NCI-H1105 treated with DMSO at 0.1 percent for 48 hours (cell line): Measurements from ENCODE around the gene DHRS12.

ENCODE experiments used
- DNase-seq: peaks from one replicate; lab custom pipeline; 2025; lab: John Stamatoyannopoulos, UW

Gene DHRS12

DNA sequence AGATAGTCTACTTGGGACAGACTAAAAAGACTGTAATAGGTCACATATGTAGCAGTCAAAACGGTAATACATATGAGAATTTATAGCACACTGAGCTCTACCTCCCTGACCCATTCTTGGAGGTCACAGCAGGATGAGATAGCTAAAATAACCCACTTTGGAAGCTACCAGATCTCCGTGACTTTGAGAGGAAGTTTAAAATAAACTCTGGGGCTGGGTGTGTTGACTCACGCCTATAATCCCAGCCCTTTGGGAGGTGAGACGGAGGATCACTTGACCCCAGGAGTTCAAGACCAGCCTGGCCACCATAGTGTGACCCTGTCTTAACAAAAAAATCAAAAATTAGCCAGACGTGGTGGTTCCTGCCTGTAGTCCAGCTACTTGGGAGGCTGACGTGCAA is 45.3 kb downstream of the DHRS12 start:
- DNase-seq, result no peak

DNA sequence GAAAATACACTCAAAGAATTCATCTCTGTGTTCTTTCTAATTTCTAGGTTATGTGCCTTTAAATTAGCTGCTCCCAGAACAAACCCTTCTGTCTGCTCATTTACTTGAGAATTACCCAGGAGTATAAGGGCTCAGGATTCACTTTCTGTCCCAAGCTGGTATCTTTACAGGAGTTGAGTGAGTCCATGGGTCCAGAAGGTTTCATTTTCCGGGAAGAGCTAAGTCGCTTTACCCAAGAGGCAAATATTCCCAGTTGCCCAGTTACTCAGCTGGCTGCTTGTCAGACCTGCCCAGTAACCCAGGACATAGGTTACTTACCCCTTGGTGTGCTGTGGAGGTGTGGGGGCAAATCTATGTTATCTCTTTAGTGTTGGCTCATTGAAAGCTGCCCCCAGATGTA is 47.3 kb downstream of the DHRS12 start:
- no peak for DNase-seq

DNA sequence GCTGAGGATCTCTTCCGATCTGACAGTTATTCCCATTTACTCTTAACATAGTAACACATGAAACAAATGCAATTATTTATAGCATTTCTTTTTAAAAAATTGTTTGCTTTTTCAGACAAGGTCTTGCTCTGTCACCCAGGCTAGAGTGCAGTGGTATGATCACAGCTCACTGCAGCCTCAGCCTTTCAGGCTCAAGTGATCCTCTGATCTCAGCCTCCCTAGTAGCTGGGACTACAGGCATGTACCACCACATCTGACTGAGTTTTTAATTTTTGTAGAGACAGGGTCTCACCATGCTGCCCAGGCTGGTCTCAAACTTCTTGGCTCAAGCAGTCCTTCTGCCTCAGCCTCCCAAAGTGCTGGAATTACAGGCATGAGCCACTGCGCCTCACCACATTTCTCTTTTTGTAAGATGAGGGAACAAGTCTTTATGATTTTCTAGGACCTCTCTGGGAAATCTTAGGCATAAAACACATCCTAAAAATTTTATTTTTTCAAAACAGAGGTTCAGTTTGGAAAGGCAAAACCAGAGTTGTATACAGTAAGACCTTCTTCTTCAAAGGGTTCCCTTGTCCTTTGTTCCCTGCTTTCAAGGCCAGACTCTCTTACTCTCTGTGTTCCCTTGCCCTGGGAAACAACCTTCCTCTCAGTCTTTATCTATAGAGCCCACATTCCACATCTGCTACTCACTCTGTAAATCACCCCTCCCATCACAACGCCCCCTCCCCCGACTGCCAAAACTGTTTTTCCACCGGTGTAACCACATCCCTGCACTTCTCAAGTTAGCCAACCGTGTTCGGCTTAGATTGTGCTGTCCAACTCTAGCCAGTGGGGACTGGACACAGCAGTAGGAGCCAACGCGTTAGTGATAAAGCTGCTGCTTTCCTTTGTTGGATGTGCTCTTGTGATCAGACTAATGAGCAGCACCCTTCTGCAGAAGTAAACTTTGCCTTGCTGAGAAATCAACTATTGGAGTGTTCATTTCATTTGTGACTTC is 56.2 kb downstream of the DHRS12 start:
- DNase-seq, result no peak

DNA sequence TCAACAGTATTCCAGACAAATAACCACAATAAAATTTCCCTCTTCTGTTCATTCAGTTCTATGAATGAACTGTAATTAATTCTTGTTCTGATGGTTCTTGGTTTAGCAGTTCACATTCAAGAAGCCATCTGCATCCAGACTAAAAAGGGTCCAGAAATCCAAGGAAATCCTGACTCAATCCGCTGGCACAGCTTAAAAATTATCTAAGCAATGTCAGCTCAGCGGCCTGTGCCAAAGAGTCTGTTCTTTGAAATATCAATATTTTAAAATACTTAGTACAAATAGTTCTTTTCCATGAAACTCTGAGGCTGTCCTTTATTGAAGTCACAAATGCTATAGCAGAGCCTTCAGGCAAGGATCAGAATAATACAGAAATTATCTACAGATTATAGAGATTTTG is 57.2 kb downstream of the DHRS12 start:
- no peak for DNase-seq

DNA sequence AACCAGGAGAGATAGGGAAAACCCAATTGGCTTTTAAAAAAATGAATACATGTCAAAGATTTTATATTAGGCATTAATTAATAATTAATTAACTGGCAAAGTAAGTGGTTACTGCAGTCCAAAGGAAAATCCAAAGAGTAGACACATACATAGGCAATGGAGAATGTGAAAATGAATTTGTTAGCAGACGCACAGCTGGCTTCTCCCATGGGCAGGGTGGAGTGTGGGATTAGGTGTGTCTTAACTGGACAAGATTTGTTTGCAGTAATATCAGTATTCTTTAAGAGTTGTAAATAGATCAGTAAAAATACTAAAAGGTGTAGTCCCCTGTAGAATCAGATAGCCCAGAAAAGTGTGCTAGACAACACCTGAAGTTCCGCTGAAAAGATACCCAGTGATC is 58.7 kb downstream of the DHRS12 start:
- no peak for DNase-seq

DNA sequence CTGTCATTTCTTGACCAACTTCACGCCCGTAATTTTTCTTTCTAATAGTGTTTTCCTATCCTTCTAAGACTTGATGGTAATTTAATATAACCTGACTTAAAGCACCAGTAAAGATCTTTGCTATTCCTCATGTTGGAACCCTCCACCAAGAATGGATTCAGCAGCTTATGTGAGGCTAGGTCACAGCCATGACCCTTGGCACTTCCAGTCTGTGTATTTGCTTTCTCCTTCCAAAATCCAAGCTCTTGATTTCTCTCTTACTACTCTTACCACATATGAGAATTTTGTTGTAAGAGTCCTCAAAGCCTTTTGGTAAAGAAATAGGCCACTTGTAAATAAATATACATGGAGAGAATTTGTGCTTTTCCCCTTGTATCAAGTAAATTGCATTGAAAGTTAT is 61.4 kb downstream of the DHRS12 start:
- DNase-seq, result no peak

DNA sequence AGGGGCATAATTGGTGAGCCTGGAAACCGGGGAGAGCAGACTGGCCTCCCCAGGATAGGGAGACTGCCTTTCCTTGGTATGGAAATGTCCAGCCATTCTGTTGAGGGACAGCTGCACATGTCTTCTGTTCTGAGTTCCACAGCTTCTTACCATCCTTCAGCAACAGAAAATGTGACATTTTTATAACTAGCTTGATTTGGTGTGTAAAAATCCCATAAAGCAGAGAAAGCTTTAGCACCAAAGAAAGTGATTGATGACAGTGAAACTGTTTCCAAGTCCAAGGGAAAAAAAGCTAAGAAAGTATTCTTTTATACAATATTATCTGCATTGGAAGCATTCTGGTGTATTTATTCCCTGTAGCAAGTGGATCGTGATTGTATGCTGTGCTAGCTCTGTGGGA is 61.9 kb downstream of the DHRS12 start:
- no peak for DNase-seq

DNA sequence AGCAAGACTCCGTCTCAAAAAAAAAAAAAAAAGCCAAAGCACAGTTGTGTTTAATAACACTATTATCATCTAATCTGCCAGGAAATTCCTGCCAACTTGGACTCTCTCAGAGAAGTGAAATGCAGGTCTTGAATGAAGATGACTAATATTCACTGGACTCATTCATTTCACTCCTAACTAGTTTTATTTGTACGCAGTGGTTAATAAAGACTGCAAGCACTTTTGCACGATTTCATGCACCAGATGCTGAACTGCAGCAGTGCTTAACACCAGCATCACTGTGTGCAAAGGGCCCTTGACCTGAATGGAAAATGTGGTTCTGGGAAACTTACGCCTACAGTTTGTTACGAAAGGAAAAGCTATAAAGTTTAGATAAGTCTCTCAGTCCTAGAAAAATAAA is 63.3 kb downstream of the DHRS12 start:
- DNase-seq, result no peak

DNA sequence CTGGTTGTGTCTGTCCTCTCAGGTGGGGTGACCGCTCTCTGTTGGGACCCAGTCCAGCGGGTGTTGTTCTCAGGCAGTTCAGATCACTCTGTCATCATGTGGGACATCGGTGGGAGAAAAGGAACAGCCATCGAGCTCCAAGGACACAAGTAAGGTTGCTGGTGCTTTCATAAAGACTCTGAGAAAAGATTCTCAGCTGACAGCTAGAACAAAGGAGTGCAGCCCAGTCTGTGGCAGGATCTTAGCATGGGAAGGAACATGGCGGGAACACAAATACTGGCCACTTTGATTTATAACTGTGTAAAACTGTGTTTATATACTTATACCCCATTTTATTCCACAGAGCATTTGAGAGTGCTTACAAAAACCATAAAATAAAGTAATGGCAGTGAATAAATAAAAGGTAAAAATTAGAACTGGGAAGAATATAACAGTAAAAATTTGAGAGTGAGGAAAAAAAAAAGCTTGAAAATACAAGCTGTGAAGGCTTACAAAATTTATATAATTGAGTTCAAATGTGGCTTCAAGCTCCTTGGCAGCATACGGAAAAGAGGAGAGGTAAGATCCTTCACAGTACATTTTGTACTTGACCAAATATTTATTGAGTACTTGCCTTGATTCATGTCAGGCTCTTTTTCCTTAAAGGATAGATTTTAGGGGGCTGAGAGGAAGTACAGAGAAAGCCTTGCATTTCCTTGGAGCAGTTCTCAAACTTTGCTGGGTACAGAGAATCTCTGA is 64.8 kb downstream of the DHRS12 start:
- no peak for DNase-seq

DNA sequence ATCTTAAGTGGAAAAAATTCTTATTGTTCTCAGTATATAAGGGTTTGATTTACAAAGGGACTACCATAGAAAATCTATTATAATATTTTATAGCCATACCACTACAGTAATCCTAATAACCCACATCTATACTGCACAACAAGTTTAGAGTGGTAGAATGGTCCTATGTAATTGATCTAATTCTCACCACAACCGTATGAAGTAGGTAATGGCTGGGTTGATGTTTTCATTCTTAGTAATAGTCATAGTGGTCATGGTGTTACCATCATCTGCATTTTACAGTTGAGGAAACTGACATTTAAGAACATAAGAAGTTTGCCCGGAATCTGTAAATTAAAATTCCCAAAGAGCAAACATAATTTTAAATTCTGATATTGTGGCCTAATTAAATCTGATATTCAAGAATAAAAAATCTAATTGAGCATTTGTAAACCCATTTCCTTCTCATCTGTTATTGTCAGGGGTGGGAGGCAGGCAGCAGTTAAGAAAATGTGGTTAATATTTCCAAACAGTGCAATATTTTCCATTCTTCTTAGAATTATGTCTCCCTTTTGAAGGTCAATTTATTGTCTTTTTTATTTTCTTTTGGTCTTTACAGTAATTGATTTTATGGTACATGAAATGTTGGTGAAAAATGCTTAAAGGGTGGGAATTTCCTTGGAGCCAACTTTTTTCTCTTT is 65.6 kb downstream of the DHRS12 start:
- DNase-seq, result no peak

DNA sequence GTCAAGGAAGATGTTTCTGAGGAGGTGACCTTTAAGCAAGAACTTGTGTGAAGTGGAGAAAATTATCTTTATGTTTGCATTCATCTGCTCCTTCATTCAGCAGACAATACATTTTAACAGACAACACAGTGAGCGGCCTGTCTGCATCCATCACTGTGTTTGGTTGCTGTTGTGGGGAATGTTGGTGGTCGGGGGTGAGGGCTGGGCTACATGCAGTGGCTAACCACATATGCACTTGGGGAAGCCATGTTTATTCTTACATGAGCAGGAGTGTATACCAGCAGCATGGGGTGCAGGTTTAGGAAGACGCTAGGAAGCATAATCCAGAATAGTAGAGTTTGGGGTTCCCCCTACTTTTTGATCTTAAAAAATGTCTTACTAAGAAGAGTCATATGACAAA is 66.4 kb downstream of the DHRS12 start:
- DNase-seq, result no peak

DNA sequence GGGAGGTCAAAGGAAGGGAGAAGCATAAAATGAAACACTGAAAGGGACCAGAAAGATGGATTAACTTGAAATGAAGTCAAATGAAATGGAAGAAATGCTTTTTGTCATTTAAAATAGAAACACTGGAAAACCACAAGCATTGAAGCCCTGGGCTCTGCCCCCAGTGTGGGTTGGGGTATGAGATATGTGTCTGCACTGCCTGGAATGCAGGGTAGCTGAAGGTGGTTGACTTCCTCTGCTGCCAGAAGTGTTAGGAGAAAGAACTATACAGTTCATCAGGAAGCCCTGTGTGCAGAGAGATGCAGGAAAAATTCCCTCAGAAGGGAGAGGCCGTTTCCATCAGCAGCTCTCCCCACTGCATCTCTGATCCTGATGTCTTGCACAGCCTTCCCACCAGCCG is 69.2 kb downstream of the DHRS12 start:
- DNase-seq, result no peak

DNA sequence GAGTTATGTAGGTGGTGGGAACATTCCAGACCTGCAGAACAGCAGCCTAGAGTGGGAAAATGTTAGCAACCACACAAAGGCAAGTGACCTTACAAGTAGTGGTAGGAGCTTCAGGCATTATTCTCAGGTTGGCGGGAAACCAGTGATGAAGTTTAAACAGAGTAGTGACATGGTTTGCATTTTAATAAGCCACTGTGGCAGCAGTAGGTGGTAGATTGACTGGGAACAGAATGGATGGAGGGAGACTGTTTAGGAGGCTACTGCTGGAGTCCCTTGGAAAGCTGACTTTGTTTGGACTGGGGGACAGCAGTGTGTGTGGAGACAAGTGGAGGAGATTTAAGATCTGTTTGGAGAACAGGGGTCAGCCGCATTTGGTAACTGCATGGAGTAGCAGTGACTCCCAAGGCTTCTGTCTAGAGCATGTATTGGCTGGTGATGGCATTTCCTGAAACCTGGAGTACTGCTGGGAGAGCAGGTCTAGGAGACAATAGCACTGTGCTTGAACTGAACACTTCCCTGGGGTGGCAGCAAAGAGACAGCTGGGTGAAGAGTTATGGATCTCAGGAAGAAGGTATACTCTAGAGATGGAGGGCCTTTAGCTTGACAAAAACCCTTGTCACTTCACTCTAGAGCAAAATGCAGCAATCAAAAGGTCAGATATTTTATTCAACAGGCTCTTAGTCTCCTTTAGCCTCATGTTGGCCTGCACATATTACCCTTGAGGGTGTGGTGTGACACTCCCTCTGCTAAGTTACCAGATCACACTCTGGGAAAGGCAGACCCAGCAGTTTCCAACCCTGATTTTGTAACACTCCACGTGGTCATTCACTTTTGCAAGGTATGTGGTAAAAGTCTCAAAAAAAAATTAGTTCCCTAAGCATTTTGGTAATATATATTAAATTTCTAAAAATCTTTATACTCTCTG is 70.3 kb downstream of the DHRS12 start:
- no peak for DNase-seq

DNA sequence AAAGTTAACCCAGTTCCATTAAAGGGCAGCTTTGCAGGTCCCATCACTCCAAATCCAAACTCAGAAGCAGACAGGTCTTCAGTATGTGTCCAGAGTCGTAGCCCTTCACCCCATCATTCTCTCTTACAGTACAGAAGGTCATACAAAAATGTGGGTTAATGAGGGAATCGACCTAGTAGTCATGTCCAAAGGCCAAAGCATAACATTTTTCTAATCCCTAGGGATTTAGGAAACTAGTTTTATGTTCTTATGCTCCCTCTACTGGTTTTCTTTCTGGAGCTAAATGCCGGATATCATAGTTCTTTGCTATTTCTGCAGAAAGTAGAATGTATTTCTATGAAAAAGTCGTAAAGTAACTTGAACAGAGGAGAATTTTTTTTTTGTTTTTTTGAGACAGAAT is 72.2 kb downstream of the DHRS12 start:
- DNase-seq, result no peak

DNA sequence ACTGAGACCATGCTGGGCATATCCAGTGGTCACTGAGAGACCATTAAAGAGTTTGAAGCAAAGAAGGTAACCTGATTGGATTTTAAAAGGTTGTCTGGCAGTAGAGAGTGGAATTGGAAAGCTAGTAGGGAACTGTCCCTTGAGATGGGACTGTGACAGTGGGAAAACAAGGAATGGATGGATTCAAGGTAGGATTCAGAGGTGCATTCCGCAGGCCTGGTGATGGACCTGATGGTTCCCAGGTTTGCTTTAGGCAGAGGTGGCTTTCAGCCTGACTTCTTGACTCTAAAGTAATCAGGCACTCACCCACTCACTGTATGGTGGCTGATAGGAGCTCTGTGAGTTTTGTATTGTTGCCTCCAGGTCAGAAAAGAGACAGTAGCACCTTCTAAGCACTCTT is 73.0 kb downstream of the DHRS12 start:
- no peak for DNase-seq

DNA sequence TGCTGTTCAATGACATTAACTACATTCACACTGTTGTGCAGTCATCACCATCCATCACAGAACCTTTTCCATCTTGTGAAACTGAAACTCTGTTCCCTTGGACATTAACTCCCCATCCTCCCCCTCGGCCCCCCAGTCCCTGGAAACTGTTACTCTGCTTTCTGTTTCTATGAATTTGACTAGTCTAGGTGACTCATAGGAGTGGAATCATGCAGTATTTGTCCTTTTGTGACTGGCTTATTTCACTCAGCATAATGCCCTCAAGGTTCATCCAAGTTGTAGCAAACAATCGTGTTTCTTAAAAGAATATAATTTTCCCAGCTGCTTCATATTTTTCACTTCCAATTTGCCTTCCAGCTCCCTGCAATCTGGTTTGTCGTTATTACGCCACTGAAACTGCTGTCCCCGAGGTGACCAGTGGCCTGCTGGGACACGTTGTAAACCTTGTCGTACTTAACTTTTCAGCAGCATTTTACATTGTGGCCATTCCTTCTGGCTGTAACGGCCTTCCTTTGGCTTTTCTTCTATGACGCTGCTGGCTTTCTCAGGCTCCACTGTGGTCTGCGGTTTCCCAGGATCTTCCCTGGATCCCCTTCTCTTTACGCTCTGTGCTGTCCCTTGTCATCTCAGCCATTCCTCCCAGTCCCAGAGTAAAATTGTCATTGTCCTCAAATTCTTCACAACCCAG is 74.0 kb downstream of the DHRS12 start:
- no peak for DNase-seq

DNA sequence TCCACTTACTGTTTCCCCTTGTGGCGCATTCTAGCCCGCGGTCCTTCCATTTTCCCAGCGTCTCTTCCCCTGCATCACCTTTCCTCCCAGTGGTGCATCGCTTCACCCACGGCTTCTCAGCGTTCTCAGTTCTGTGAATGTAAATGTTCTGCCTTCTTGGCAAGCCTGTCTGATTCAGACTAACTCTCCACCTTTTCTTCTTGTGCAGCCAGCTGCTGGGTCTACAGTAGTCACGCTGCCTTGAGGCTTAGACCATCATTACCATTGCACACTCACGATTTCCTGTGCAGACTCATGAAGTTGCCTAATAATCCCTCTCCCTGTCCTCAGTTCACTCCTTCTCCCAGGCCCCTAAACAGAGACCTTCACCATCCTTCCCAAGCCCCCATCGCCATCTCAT is 75.0 kb downstream of the DHRS12 start:
- no peak for DNase-seq

DNA sequence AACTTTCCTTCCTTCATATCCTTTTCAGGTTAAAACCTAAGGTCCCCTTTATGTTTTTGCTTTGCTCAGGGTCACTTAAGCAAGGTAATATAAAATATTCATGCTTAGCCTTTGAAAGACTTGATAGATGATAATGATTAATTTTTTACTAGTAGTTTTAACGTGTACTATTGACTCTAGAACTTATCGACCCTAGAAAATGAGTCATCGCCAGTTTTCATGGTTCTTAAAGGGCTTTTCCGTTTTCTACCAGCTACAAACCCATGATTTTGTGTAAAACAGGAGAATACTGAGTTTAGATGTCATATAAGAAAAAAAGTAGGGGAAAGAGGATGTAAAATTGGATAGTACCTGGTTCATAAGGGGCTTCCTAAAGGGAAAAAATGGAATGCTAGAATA is 75.7 kb downstream of the DHRS12 start:
- no peak for DNase-seq

DNA sequence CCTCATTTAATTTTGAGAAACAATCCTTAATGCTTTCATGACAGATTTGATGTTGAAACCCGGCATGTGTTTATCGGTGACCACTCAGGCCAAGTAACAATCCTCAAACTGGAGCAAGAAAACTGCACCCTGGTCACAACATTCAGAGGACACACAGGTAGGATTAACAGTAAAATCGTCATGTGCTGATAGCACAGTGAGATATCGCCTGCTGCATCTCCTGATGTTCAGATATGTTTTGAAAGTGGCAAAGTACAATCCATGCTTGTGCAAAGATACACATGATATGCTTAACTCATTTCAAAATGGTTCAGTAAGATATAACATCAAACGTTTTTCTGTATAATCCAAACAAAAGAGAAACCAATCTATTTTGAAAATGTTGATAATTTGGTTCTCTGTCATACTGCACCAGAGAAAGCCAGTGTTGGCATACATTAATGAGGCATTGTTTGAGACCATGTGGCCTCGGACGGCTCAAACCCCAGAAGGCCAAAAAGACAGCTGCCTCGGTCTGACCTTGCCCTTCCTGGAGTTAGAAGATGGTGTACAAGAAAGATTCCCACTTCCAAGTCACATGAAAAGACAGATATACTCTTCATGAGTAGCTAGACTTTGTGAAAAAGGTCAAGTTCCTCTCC is 76.2 kb downstream of the DHRS12 start:
- no peak for DNase-seq

DNA sequence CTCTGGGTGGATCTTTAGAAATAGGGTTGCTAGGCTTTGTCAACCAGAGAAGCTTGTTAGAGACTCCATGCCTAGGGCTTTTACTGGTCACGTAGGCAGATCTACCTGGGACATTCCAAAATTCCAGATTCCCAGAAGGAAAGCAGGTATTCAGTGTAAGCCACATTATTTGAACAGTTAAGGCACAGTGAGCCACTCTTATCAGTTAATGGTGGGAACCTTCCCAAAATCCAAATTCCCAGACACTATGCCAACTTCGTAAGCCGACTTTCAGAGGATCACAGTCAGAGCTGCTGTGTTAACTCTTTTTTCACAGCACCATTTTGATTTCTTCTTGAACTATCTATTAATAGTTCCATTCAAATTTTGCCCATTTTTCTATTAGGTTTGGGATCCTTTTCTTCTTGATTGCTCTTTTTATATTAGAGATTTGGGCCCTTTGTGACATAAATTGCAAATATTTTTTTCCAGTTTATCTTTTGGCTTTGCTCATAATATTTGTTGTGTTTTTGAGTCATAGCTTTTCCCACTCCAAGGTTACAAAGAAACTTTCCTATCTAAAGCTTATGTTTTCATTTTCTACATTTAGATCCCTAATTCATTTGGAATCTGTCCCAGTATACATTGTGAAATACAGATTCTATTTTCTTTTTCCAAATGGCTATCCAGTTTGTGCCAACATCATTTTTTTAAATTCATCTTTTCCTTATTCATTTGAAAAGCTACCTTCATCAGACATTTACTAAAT is 77.3 kb downstream of the DHRS12 start:
- no peak for DNase-seq
